HCT116 (cell line): ENCODE results near the gene ARL15. TPM values are rescaled to one million over a fixed set of nuclear protein-coding genes. Genes with fewer than 3 reads are reported as not detected.

ENCODE experiments used
- ATAC-seq: fragments of 200-7000 bp; cut with Tn5 transposase; 2 replicates; pipeline ENCODE4 v1.9.1; 2020; ENCODE audit warnings: mild to moderate bottlenecking, moderate library complexity
- BruUV-seq: library from RNA; stranded (reverse); fragments of 400-500 nt; replicated peaks from 2 replicates; lab custom pipeline; 2021; lab: Mats Ljungman, UMichigan
- CTCF ChIA-PET: fragments of 300-600 bp; sonication (Branson Sonifier 250); formaldehyde crosslinking; loops from one replicate; lab custom pipeline; 2021; ENCODE audit warnings: antibody characterized with exemption; lab: Charles Lee
- POLR2A ChIA-PET: fragments of 300-600, 350-600 bp; sonication (Branson Sonifier 250); formaldehyde crosslinking; loops from one replicate; lab custom pipeline; 2021; ENCODE audit warnings: antibody characterized with exemption; lab: Charles Lee
- RAD21 ChIA-PET, 2 experiments: fragments of 300-600 bp; sonication (Branson Sonifier 250); formaldehyde crosslinking; loops; one replicate each; lab custom pipeline; 2023; ENCODE audit warnings: low total read pairs in 2 of 2; ENCODE audit not compliant: uncharacterized antibody in 2 of 2, unreplicated experiment in 2 of 2, low non-redundant PET in 1 of 2; lab: Charles Lee
- DNase-seq: peaks from one replicate; pipeline ENCODE4 v3.0.0-alpha.2; 2010; ENCODE audit warnings: low read depth, low spot score
- H2AFZ ChIP-seq: fragments of 200-600 bp; shearing (Covaris generic), sonication (generic); 2 replicates; pipeline ENCODE4 v1.6.1; 2017; ENCODE audit warnings: low read depth, mixed run types, mixed read lengths, antibody characterized with exemption, low read length; ENCODE audit not compliant: poor library complexity, severe bottlenecking
- H3K27ac ChIP-seq: 2 replicates; pipeline ENCODE4 v1.5.1; 2012; ENCODE audit warnings: low read depth, low read length
- H3K27me3 ChIP-seq: fragments of 200-600 bp; sonication (generic); 2 replicates; pipeline ENCODE4 v1.6.1; 2016; ENCODE audit warnings: mixed run types, low read length, mixed read lengths; ENCODE audit not compliant: insufficient read depth
- H3K36me3 ChIP-seq, 2 experiments: fragments of 200-500 bp in 1 of 2; fragments of 200-600 bp in 1 of 2; sonication (Bioruptor generic) in 1 of 2; sonication (generic) in 1 of 2; 2 replicates each; pipeline versions ENCODE4 v1.5.1 to v1.6.1; 2014 to 2016; ENCODE audit warnings: low read length in 2 of 2, inconsistent platforms in 1 of 2, mixed read lengths in 1 of 2, mixed run types in 1 of 2; ENCODE audit not compliant: insufficient read depth in 2 of 2, control insufficient read depth in 1 of 2
- H3K4me1 ChIP-seq, 2 experiments: fragments of 200-600 bp in 1 of 2; sonication (generic) in 1 of 2; 2 replicates each; pipeline versions ENCODE4 v1.5.1 to v1.6.1; 2012 to 2017; ENCODE audit warnings: low read length in 2 of 2, inconsistent platforms in 1 of 2, mild to moderate bottlenecking in 1 of 2, mixed read lengths in 1 of 2, mixed run types in 1 of 2, moderate library complexity in 1 of 2; ENCODE audit not compliant: insufficient read depth in 2 of 2, control insufficient read depth in 1 of 2
- H3K4me2 ChIP-seq: fragments of 200-600 bp; sonication (generic); 2 replicates; pipeline ENCODE4 v1.6.1; 2017; ENCODE audit warnings: mixed run types, low read length, mixed read lengths
- H3K4me3 ChIP-seq, 2 experiments: fragments of 200-600 bp in 1 of 2; sonication (generic) in 1 of 2; replicated peaks in 1 of 2; 2 replicates each; pipeline ENCODE4 v1.5.1; 2011 to 2016; ENCODE audit warnings: low read length in 2 of 2, control low read depth in 1 of 2, low read depth in 1 of 2, mild to moderate bottlenecking in 1 of 2, mixed read lengths in 1 of 2, mixed run types in 1 of 2
- H3K79me2 ChIP-seq: fragments of 200-600 bp; sonication (generic); 2 replicates; pipeline ENCODE4 v1.6.1; 2017; ENCODE audit warnings: mild to moderate bottlenecking, mixed run types, low read length, moderate library complexity, mixed read lengths; ENCODE audit not compliant: insufficient read depth
- H3K9ac ChIP-seq: fragments of 200-600 bp; sonication (generic); 2 replicates; pipeline ENCODE4 v1.6.1; 2016; ENCODE audit warnings: low read length, mixed read lengths
- H3K9me2 ChIP-seq: fragments of 200-600 bp; sonication (generic), shearing (Covaris generic); 2 replicates; pipeline ENCODE4 v1.6.1; 2017; ENCODE audit warnings: mixed run types, mild to moderate bottlenecking, moderate library complexity; ENCODE audit not compliant: insufficient read depth
- H3K9me3 ChIP-seq, 2 experiments: fragments of 200-500 bp in 1 of 2; fragments of 200-600 bp in 1 of 2; sonication (Bioruptor generic) in 1 of 2; sonication (generic) in 1 of 2; 2 replicates each; pipeline ENCODE4 v1.6.1; 2014 to 2017; ENCODE audit warnings: low read length in 2 of 2, mixed read lengths in 2 of 2, inconsistent platforms in 1 of 2, low read depth in 1 of 2, mild to moderate bottlenecking in 1 of 2, mixed run types in 1 of 2, moderate library complexity in 1 of 2; ENCODE audit not compliant: control insufficient read depth in 1 of 2, insufficient read depth in 1 of 2
- H4K20me1 ChIP-seq: fragments of 200-600 bp; sonication (generic), shearing (Covaris generic); 2 replicates; pipeline ENCODE4 v1.6.1; 2017; ENCODE audit warnings: mixed run types, mild to moderate bottlenecking, moderate library complexity; ENCODE audit not compliant: insufficient read depth
- ELF1 ChIP-seq: IDR thresholded peaks from 2 replicates; pipeline ENCODE4 v1.6.1; 2012; ENCODE audit warnings: low read depth, borderline replicate concordance
- FOSL1 ChIP-seq: IDR thresholded peaks from 2 replicates; pipeline ENCODE4 v1.6.1; 2012; ENCODE audit warnings: low read depth
- POLR2A ChIP-seq: IDR thresholded peaks from 2 replicates; pipeline ENCODE4 v1.7.0; 2011; ENCODE audit warnings: borderline replicate concordance; ENCODE audit not compliant: insufficient read depth, insufficient read length; ENCODE audit errors: extremely low read depth
- RAD21 ChIP-seq: IDR thresholded peaks from 2 replicates; pipeline ENCODE4 v1.6.1; 2012; ENCODE audit warnings: low read depth, mild to moderate bottlenecking
- SIN3A ChIP-seq: IDR thresholded peaks from 2 replicates; pipeline ENCODE4 v1.6.1; 2012; ENCODE audit warnings: low read depth
- SP1 ChIP-seq: IDR thresholded peaks from 2 replicates; pipeline ENCODE4 v1.6.1; 2012; ENCODE audit warnings: low read depth
- YY1 ChIP-seq: IDR thresholded peaks from 2 replicates; pipeline ENCODE4 v1.6.1; 2011; ENCODE audit warnings: low read length, low read depth, moderate library complexity, mild to moderate bottlenecking; ENCODE audit not compliant: insufficient replicate concordance; ENCODE audit errors: extremely low read depth
- ZFX ChIP-seq: fragments of 450-650 bp; IDR thresholded peaks from 2 replicates; pipeline ENCODE4 v1.6.1; 2017
- intact Hi-C: fragments of 100-400 bp; cut with micrococcal nuclease; formaldehyde crosslinking; loops from 2 replicates; pipeline ENCODE4 v1.10.0; 2022
- total RNA-seq: library from RNA; stranded (reverse); gene quantifications from one replicate; pipeline ENCODE4 v1.2.1, GENCODE V29; 2021; ENCODE audit not compliant: unreplicated experiment
- TF ChIP-seq, protein P1 (sequence below): IDR thresholded peaks from 2 replicates; pipeline ENCODE4 v1.6.1; 2012
- TF ChIP-seq, protein P2 (sequence below): IDR thresholded peaks from 2 replicates; pipeline ENCODE4 v1.6.1; 2012; ENCODE audit warnings: low read depth
- TF ChIP-seq, protein P3 (sequence below): IDR thresholded peaks from 2 replicates; pipeline ENCODE4 v1.6.1; 2012

The ARL15 gene
- total RNA-seq, 1 experiment from 2014 or later: 15.0 TPM

DNA sequence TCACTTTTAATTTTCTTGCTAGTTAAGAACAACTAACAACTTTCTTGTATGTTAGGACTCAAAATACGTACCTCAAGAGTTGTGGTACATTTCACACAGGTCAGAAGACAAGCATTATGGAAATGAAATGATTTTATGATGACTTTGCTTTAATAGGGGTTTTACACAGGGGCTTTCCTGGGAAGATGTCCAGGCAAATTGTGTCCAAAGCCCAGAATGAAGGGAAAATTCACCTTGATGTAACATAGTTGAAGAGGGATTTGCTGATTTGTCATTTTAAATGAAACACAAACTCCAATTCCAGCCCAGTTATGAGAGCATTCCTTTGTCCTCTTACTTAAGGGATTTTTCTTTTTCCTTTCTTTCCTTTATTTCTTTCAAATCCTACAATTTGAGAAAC is 89.2 kb downstream of the ARL15 start:
- CTCF ChIA-PET: no interaction called here

DNA sequence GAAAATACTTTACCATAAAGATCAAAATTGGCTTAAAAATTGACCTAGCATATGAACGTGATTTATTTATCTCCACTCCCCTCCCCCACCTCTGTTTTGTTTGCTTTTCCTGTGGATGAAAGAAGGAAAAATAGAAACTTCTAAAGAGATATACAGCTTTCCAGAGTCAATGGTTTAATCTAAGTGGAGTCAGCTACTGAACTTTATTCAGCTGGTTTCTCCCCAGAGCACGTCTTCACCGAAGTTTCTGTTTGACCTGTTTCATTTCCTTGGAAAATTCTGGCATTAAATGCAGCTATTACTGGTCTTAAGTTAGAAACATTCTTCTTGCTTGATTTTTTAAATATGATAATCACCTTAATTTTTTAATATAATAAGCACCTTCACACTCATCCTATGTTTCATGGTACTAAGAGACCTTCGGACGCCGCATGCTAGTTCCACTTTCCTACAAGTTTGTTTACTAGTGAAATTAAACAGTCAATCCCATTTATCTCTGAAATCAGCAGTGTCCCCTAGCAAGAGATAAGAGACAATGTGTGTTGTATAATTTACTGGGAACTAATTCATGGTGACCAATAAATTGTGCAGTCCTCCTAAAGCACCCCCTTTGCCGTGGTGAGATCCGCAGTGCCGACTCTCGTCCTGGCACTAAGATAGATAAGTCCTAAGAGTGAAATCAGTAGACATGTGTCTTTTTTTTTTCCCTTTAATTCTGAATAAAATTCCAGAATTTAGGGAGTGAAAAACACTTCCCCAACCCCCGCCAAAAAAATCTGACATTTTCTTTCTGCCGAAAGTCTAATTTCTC is 89.9 kb downstream of the ARL15 start:
- Histone ChIP-seq H3K9ac (no peak overlapping the region), H3K9me3 (no peaks in the 10 kb centered on the region), H3K4me3 (no peak overlapping the region), H3K9me2 (no peaks in the 10 kb centered on the region), H4K20me1 (no peaks in the 10 kb centered on the region), H3K4me1 (no peaks in the 10 kb centered on the region), H2AFZ (no peak overlapping the region), H3K27ac (no peak overlapping the region), H3K27me3 (no peaks in the 10 kb centered on the region), H3K36me3 (no peaks in the 10 kb centered on the region), H3K79me2 (no peaks in the 10 kb centered on the region), H3K4me2 (no peak overlapping the region)
- ChIA-PET RAD21 (no interaction called here), CTCF (no interaction called here), POLR2A (no interaction called here)
- no peak for TF ChIP-seq FOSL1
- no peak for TF ChIP-seq YY1
- TF ChIP-seq POLR2A: no peak
- TF ChIP-seq, protein P1, sequence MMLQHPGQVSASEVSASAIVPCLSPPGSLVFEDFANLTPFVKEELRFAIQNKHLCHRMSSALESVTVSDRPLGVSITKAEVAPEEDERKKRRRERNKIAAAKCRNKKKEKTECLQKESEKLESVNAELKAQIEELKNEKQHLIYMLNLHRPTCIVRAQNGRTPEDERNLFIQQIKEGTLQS: no peak
- TF ChIP-seq SIN3A: no peak
- TF ChIP-seq ELF1: no peak
- TF ChIP-seq, protein P2, sequence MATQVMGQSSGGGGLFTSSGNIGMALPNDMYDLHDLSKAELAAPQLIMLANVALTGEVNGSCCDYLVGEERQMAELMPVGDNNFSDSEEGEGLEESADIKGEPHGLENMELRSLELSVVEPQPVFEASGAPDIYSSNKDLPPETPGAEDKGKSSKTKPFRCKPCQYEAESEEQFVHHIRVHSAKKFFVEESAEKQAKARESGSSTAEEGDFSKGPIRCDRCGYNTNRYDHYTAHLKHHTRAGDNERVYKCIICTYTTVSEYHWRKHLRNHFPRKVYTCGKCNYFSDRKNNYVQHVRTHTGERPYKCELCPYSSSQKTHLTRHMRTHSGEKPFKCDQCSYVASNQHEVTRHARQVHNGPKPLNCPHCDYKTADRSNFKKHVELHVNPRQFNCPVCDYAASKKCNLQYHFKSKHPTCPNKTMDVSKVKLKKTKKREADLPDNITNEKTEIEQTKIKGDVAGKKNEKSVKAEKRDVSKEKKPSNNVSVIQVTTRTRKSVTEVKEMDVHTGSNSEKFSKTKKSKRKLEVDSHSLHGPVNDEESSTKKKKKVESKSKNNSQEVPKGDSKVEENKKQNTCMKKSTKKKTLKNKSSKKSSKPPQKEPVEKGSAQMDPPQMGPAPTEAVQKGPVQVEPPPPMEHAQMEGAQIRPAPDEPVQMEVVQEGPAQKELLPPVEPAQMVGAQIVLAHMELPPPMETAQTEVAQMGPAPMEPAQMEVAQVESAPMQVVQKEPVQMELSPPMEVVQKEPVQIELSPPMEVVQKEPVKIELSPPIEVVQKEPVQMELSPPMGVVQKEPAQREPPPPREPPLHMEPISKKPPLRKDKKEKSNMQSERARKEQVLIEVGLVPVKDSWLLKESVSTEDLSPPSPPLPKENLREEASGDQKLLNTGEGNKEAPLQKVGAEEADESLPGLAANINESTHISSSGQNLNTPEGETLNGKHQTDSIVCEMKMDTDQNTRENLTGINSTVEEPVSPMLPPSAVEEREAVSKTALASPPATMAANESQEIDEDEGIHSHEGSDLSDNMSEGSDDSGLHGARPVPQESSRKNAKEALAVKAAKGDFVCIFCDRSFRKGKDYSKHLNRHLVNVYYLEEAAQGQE: no peak
- no peak for TF ChIP-seq RAD21
- TF ChIP-seq, protein P3, sequence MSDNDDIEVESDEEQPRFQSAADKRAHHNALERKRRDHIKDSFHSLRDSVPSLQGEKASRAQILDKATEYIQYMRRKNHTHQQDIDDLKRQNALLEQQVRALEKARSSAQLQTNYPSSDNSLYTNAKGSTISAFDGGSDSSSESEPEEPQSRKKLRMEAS: no peak
- TF ChIP-seq ZFX: no peak
- no peak for TF ChIP-seq SP1
- DNase-seq: no peak
- ATAC-seq: no peak
- no TSS peak for BruUV-seq
- intact Hi-C loops: loop anchor here (10.0 kb wide), 1 partner anchor 586 kb away; no protein-coding TSS in a partner anchor

More for the DNA sequence above, 89.2 kb downstream of the ARL15 start:
- Histone ChIP-seq H3K4me3 (no peak overlapping the region), H3K9me2 (no peaks in the 10 kb centered on the region)
- POLR2A ChIA-PET: no interaction called here
- no peak for TF ChIP-seq RAD21
- TF ChIP-seq, all 23 proteins: peak for 0
- no peak overlapping the region for H3K27ac ChIP-seq
- no peak overlapping the region for H3K4me2 ChIP-seq
- no peaks in the 10 kb centered on the region for H4K20me1 ChIP-seq
- no peak for ATAC-seq
- no peak for DNase-seq
- no peaks in the 10 kb centered on the region for H3K79me2 ChIP-seq
- no peak overlapping the region for H3K9ac ChIP-seq
- no peaks in the 10 kb centered on the region for H3K27me3 ChIP-seq
- H2AFZ ChIP-seq: no peak overlapping the region
- RAD21 ChIA-PET: no interaction called here
- H3K4me1 ChIP-seq: no peaks in the 10 kb centered on the region
- H3K9me3 ChIP-seq: no peaks in the 10 kb centered on the region
- no peaks in the 10 kb centered on the region for H3K36me3 ChIP-seq
- no TSS peak for BruUV-seq
- intact Hi-C loops: loop anchor here (10.0 kb wide), 1 partner anchor 586 kb away; no protein-coding TSS in a partner anchor
